Left ventricle myocardium superior (tissue), 1 donor: ENCODE results near the gene SPATA46. TPM values are rescaled to one million over a fixed set of nuclear protein-coding genes. Genes with fewer than 3 reads are reported as not detected.
"Not testable (repeated sequence)": the region's sequence is repeated elsewhere in the genome, so short reads cannot be mapped to it uniquely, and the experiment has no call there.

Experiments used
- ATAC-seq: fragments of 200-7000 bp; cut with Tn5 transposase; one replicate; pipeline ENCODE4 v1.9.1; 2020; ENCODE audit warnings: mild to moderate bottlenecking, moderate library complexity
- DNase-seq: peaks from one replicate; pipeline ENCODE4 v3.0.0-alpha.2; 2020
- intact Hi-C: fragments of 100-400 bp; cut with micrococcal nuclease; formaldehyde crosslinking; loops from one replicate; pipeline ENCODE4 v1.11.0; 2022
- total RNA-seq: library from RNA; stranded (reverse); fragmentation: NEBNext Ultra II Directional; extraction: Animal tissue kit (Norgen Biotek cat#: 25700); gene quantifications from one replicate; pipeline ENCODE4 v1.2.1, GENCODE V29; 2021
- donor health status: DM: no; HTN: yes; CAD: no; lungs with severe emphysema.

The SPATA46 gene
- total RNA-seq, 1 donor from 2014 or later: not detected

DNA sequence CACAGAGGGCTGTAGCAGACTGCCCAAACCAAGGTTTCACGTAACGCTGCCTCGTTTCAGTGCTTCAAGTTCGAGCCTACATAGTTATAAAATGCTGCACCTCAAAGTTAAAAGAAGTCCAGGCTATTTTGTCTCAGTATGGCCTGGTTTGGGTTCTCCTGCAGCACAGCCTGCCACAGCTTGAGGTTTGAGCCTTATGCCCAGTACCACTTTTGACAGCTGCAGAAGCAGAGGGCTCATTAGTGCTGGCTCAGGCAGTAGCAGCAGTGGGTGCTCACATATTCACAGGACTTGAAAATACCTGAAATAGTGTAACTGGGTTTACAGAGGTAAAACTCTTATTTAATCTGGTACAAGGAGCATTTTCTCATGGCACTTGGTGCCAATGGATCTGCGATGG is 15.3 kb downstream of the SPATA46 start:
- ATAC-seq (no peak), DNase-seq (no peak)
- intact Hi-C loops: no loop called here

DNA sequence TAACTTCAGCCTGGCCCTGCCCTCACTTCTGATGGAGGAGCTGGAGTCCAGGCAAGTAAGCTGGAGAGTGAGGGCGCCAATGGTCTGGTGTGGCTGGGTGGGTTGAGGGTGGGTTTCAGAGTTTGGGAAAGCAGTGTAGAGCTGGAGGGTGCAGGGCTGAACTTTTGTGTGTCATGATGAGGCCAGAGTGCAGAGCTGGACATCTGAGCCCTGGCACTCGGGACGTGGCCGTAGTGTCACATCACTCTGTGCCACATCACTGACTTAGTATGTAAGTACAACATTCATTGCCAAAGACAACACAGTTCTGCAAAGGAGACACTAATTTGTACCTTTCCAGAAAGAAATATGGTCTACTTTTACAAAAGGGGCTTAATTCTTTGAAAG is 15.8 kb downstream of the SPATA46 start:
- DNase-seq (no peak), ATAC-seq (no peak)
- intact Hi-C loops: no loop called here

DNA sequence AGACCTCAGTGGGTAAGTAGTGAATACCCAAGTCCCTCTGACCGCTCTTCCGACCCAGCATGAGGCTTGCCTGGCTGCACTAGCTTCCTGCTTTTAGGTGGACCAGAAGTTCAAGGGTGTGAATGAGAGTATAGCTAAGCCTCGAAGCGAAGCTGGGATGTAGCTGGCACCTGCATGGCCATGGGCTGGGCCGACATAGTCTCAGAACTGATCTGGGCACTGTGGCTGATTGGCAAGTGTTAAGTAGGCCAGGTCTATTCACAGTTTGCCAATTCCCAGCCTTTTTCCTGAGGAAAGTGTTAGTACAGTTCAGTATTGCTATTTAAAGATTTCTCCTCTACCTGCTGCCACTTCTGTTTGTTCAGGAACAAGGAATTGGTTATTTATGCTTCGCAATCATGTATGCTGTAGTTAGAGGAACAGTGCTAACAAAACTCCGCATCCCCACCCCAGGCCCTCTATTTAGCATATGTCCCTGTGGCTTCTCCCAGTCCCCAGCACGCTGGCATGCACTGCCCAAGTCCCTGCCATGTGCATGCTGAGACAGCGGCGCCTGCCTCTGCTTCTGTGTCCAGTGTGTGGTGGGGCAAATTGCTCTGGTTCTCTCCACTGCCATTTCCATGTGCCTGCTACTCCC is 16.3 kb downstream of the SPATA46 start:
- intact Hi-C loops: no loop called here
- DNase-seq (no peak), ATAC-seq (no peak)

DNA sequence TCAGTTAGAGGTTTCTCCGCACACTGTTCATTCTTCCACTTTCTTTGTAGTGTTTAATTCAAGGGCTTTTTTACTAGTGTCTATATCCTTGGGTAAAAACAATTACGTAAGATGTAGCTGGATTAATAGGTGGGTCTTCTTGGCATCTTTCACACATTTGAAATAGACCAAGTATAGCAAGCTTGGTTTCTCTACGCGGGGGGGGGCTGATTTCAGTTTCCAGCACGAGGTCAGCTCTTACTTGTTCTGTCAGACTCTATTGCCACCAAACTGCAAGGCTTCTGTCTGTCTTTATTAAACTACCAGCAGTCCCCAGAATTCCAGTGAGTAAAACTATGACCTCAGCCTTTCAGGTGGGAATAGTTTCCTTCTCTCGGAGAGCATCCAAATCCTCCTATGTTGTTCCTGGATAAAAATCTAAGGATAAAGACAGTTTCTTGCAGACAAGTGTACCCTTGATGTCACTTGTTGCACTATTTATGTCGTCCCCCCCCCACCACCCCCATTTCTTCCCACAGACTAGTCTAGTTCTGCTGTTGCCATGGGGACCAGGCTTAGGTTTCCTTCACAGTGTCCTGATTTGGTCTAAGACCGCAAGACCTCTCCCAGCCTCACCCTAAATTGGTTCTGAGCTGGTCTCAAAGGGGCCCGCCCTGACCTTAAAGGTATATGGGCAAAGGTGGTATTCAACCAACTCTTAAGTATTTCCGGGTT is 17.0 kb downstream of the SPATA46 start:
- intact Hi-C loops: no loop called here
- no peak for ATAC-seq
- DNase-seq: no peak

DNA sequence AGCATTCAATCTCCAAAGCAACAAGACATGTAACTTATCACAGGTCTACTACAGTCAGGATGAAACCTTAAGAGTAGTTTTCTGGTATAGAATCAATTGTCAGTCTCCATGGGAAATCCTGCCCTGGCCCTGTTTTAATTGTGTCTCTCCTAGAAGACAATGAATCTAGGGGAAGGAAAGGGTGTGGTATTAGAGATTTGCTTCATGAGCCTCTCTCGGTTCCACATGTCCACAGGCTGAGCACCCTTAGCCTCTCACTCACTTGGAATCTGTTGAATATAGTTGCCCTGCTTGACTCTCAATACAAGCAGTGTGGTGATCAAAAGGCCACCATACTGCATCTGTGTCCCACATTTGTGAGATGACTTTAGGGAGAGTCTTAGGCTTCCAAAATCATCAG is 17.7 kb downstream of the SPATA46 start:
- intact Hi-C loops: no loop called here
- ATAC-seq (no peak), DNase-seq (no peak)

DNA sequence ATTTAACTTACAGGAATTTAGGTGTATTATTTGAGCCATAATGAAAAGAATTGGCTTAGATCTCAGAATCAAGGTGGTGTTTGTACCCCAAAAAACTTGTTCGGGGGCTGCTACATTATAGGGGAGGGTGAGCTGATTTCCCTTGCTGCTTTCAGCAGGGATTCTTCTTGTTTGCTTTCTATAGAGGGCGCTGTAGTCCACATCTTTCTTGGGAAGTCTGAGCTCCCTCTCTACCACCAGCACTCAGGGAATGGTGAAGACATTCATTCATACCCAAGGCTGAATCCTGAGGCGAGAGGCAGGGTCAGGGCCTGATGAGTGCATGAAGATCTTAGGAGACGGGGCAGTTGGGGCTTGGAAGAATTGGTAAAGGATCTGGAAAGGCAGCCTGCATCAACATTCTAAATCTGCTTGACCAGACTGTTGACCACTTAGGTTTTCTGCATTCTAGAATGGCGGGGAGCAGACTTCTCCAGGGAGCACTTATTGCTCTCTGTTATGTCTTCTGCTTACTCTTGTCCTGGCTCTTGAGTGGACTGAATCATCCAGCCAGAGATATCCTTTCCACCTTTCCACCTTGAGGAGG is 18.9 kb downstream of the SPATA46 start:
- DNase-seq (no peak), ATAC-seq (no peak)
- intact Hi-C loops: no loop called here

DNA sequence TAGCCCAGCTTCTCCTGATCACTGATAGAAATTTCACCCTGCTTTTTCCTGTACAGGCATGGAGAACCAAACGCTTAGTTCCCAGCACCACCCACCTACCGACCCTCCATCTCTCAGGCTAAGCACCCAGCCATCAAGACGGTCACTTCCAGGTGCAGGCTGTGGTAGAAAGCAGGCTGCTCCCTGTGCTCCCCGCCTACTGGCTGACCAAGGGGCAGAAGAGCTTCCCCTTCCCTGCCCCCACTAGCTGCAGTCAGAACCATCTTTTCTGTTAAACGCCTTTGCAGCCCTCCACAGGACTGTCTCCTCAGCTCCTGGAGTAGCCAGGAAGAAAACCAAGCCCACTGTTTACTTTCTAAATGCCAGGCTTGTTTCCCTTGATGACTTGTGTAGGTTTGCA is 23.0 kb downstream of the SPATA46 start:
- DNase-seq (no peak), ATAC-seq (no peak)
- intact Hi-C loops: no loop called here

DNA sequence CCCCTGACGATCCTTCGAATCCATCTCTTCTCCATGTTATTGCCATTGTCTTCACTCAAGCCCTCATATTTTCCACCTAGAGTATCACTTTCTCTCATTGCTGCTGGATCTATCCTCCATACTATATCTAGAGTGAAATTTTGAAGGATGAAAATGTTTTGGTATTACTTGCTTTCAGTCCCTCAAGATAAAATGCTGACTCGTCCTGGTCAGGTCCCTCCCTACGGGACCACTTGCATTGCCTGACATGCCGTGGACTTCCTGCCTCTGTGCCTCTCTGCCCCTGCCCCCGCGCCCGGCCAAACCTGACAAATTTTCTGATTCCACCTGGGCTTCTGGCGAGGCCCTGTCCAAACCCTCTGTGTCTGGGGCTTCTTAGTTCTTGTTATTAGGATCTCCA is 23.6 kb downstream of the SPATA46 start:
- DNase-seq (no peak), ATAC-seq (no peak)
- intact Hi-C loops: no loop called here

DNA sequence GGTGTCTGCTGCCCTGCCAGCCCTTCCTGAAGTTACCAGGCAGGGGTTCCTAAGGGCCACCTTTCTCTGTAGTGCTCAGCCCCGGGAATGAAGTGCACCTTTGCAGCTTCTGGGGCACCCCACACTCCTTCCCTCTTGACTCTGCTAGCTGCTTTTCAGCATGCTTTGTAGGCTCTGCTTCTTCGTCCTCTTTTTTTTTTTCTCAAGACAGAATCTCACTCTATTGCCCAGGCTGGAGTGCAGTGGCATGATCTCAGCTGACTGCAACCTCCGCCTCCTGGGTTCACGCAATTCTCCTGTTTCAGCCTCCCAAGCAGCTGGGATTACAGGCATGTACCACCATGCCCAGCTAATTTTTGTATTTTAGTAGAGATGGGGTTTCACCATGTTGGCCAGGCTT is 24.8 kb downstream of the SPATA46 start:
- intact Hi-C loops, DNase-seq, ATAC-seq: not testable (repeated sequence)

DNA sequence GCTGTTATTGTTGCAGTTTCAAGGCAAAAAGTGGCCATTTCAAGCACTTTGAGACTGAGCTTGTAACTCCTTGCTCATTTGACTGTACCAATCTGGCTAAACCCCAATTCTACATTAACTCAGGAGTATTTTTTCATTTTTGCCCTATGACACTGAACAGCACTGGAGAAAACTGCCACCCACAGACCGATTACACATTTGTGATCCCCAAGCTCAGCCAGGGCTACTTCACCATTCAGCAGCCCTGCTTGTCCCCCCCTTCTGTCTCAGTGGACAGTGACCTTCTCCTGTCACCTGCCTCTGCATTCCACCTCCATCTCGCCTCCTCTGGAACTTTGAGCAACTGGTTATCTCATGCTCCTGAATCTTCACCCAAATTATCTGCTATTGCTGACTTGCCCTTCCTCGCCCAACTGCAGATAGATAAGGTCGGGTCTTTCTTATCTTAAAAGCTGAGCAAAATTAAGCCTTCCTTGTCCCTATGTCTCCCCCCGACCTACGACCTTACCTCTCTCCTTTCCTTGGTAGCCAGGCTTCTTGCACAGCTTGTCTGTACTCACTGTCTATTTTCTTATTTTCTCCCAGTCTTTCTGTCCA is 25.3 kb downstream of the SPATA46 start:
- intact Hi-C loops: no loop called here
- no peak for ATAC-seq
- DNase-seq: no peak

DNA sequence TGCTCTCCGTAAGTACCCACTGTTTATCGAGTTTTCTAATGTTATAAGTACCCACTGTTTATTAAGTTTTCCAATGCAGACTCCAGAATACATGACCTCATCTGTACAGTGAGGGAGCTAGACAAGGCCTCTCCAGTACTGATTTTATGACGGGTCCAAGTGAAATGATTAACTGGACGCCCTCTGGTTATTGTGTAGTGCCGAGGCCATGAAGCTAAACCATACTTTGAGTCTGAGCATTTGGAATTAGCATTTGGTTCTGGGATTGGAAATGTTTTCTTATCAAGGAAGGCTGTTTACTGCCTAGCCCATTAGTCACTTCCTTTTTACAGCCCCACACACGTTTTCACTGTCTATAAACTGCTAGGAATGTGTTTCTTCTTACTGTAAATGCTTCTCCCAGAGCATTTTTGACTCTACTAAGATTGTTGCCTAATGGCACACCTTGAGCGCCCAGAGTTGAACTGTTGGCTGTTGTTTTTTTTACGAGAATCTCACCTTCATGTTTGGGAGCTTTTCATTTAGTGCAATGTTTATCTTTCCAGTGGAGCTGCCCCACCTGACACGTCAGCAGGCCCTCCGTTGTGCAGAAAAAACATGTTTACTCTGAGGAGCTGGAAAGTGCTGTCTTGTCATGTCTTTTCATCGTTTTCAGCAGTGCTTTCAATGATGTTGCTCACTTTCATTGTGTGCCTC is 26.9 kb downstream of the SPATA46 start:
- DNase-seq (no peak), ATAC-seq (no peak)
- intact Hi-C loops: no loop called here

DNA sequence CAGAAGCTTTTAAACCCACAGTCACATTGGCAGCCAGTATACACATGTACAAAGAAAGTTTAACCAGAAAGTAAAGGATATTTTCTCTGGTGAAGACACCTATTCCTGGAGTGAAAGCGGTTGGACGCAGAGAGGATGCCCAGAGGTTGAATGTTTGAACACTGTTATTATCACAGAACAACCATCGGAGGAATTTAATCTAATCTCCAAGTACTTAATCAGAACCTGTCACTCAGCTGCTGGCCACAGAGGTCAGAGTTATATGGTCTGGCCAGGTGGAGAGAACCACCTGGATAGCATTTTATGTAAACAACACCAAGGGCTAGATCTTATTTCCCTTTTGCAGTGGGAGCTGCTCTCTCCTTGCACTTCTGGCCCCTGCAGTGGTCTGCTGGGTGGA is 29.4 kb downstream of the SPATA46 start:
- DNase-seq (no peak), ATAC-seq (no peak)
- intact Hi-C loops: no loop called here

DNA sequence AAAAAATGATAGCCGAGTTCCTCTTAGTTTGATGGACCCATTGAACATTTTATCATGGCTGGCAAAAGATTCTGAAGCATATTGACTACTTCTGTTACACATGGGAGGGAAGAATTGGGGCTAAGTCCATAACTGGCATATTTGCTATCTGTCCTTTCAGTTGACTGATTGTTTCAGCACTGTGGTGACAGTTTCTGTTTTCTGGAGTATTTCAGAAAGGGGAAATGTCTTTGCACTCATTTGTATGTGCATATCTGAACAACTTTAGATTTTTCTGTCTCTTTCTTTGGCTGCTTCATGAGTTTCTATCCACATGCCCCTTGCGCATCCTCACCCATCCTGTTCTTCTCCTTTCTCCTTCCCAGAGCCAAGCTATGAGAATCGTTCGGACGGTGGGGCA is 33.2 kb downstream of the SPATA46 start:
- no peak for DNase-seq
- intact Hi-C loops: no loop called here

DNA sequence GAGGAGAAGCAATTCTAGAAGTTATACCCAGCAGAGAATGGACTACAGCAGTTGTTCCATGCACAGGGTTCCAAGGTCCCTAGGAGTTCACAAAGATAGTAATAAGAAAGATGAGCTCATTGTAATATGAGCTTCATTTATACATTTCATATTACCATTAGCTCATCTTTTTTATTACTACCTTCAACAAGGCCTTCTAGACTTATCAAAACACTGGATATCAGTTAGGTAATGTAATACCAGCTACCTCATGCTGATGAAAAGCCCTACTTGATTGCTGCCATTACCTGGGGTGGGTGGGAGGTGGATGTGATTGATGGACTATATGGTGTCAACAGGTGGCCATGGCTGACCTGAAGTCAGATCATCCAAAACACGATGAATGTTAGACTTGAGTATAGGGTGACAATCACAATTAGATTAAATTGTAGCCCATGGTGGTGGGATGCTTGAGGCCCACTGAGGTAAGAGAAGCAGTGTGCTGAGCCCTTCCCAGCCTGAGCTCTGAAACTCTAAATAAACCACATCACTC is 34.1 kb downstream of the SPATA46 start:
- intact Hi-C loops: no loop called here
- ATAC-seq: no peak
- DNase-seq: no peak

More for the DNA sequence above, 33.2 kb downstream of the SPATA46 start:
- ATAC-seq: no peak

DNA sequence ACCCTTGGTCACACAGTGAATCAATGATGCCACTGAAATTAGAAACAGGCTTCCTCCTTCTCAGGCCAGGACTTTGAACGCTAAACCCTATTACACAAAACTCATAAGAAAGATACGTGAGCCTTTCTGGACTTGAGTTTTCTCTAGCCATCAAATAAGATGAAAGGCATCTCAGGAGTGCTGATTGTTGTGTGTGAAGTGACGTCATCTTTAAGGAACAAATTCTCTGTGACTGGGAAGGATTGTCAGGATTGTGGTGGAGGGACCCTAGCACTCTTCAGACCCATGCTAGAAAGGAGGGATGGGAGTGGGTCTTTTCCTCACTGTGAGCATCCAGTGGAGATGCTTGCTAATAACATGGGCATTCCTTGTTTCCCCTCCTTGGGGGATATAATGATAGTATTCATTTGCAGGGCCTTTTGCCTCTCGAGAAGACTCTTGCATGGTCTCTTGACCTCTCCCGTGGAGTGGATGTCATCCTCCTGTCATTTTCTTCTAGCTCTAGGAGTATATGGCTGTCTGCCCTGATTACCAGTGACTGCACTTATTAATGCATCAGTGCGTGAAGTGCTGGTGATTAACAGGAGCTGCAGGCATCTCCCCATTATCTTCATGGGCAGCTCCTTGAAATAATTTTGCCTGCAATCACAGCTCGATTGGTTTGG is 39.9 kb downstream of the SPATA46 start:
- intact Hi-C loops: no loop called here
- DNase-seq (no peak), ATAC-seq (no peak)

DNA sequence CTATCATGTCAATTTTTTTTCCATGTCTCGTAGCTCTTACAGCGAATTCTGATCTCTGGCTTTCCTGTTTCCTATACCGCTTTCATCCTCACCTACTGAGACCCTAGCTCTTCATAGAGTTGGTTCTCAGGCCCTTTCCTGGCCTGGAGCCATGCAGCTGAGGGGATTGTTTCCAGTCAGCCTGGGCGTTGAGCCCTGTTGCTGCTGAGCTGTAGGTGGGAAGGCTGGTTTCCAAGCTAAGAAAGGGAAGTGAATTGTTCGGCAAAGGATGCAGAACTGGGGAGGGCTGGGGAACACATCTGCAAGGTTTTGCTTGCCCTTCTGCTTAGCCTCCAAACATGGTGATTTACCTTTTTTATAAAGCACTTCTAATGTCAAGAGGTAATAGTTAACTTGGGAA is 41.5 kb downstream of the SPATA46 start:
- ATAC-seq (peak; percentile 80), DNase-seq (peak; percentile 61)
- intact Hi-C loops: no loop called here

DNA sequence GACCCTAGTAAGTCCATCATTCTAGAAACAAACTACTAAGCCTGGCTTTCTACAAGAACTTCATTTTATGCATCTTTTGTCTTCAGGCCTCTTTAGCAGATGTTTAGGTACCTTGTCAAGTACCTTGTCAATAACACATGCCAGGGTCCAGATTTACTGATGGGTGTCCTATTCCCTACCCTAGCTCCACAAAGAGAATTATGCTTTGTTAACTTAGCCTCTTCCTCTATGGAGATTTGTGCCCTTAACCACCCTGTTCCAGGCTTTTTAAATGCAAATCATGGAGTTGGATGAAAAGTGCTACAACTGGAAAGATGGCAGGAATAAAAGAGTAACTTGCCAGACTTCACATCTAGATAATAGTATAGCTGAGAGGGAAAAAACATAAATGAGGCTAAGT is 42.7 kb downstream of the SPATA46 start:
- DNase-seq: no peak
- no peak for ATAC-seq
- intact Hi-C loops: no loop called here

DNA sequence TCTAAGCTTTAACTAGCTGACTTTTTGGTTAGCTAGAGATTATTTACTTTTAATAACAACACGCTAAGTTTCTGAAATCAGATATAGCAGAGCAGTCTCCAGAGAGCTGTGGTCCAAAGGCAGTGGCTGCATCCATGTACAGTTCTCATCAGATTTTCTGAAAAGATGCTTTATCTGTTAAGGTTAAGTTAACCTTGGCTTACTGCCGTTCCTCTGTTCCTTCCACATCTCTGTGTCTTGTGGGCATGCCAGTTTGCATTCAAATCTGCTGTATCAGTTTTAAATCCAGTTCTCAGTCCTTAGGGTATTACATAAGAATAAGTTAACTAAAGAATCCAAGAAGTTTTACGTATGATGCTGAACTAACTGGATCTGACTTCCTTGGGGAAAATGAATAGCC is 46.8 kb downstream of the SPATA46 start:
- DNase-seq (no peak), ATAC-seq (no peak)
- intact Hi-C loops: no loop called here

DNA sequence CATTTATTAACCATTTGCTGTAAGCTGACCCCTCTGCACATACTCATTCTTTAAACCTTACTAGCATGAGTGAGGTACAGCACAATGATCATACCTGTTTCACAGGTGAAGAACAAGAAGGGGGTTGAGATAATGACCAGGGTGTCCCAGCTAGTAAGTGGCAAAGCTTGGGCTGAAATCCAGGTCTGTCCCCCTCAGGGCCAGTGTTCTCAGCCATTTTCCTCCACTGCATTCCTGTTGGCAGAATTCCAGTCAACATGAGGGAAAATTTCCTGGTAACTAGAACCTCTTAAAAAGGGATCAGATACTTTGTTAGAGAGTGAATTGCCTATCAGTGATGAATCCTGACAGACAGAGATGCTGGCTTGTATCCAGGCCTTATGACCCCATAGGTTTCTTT is 48.1 kb downstream of the SPATA46 start:
- ATAC-seq (no peak), DNase-seq (no peak)
- intact Hi-C loops: no loop called here
